ENCODE data around the gene NPDC1.
"Not testable (repeated sequence)": the region's sequence is repeated elsewhere in the genome, so short reads cannot be mapped to it uniquely, and the experiment has no call there.

Gene NPDC1

DNA sequence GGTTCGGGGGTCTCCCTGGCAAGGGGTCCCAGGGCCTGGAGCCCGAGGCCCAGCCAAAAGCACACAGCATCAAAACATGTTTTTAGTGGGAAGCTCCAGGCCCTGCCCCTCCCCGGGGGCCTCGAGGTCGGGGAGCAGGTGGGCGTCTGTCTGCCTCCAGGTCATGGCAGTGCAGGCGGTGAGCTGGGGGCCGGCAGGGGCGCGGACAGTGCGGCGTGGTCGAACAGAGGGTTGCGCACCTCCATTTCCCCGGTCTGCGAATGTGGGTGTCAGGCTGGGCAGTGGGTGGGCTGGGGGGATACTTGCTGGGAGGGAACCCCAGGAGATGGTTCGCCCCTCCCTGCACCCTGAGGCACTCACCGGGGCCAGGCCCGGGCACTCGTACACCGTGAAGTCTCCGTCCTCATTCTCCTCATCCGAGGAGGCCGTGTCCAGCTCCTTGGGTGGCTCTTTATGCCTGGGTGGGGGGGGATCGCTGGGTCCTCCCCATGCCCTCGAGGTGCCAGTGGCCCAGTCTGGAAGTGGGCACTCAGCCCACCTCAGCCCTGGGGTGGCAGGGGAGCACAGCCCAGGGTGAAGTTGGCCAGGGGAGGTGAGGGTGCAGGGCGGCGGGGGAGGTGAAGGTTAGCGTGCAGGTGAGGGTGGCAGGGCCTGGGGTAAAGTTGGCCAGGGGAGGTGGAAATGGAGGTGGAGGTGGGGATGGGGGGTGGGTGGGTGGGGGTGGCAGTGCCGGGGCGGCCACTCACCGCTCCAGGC, 6.2 kb downstream of the NPDC1 start:
- no peak for DNase-seq (ENCODE audit: low spot score)

DNA sequence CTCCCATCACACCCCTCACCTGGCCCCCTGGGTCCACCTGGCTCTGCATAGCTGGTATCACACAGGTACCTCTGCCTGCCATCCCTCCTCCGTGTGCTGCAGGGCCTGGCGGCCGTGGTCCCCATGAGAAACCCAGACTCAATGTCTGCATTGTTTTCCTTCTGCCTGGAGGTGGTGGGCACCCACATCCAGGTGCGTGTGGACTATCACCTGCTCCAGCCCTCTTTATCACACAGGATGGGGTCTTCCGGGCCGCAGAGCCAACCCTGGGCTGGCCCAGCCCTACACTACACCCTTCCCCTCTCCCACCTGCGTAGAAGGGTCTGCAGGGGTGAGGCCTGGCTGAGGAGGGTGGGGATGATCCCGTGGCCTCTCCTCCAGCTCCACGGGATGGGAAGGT, 7.1 kb downstream of the NPDC1 start:
- DNase-seq (ENCODE audit: low spot score): no peak

DNA sequence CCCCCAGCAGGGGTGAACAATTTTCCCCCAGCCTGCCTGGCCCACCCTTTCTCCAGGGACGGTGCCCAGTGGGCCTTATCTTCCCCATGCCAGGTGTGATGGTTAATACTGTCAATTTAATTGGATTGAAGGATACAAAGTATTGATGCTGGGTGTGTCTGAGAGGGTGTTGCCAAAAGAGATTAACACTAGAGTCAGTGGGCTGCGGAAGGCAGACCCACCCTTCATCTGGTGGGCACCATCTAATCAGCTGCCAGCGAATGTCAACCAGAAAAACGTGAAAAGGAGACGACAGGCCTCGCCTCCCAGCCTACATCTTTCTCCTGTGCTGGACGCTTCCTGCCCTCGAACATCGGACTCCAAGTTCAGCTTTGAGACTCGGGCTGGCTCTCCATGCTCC, 8.5 kb downstream of the NPDC1 start:
- no peak for DNase-seq (ENCODE audit: low spot score)

DNA sequence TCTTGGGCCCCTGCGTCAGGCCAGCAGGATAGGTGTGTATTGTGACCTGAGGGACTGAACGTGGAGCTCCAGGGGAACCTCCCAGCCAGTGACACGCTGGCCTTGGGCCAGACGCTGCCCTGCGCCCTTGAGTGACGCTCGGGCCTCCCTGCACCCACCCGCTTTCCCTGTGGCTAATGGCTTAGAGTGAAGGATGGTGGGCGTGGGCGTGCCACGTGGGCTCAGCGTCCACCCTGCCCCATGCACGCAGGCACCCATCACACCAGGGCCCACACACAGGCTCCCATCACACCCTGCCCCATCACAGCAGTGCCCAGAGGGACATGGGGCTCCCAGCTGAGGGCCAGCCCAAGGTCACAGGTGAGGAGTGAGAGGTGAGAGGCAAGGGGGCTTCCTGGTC, 8.9 kb downstream of the NPDC1 start:
- no peak for DNase-seq (ENCODE audit: low spot score)

DNA sequence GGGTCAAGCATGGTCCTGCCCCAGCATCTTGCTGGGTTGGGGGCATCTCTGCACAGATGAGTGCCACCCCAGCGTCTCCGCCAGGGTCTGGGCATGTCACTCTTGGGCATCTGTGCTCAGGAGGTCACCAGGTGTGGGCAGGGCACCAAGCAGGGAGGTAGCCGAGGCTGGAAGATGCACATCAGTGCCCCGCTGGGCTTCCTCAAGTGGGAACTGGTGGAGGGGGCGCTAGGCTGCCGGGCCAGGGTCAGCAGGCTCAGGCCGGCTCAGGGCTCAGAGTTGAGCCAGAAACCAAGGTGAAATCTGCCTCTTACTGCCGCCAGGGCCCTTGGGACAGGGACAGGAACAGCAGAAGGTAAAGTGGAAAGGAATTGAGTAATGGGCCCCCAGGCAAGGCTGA, 10.0 kb downstream of the NPDC1 start:
- no peak for DNase-seq (ENCODE audit: low spot score)

DNA sequence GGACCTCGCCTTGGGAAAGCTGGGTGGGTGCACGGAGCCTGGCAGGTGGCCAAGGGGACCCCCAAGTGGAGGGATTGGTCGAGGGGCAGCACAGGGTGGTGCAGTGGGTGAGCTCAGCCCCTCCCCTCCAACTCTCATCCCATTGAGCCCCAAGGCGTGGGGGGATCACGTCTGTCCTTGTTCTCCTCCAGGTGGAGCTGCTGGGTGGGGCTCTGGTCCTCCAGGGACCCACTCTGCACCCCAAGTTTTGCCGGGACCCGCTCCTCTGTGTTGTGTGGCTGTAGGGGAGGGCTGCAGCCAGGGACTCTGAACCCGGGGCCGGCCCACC, 10.5 kb downstream of the NPDC1 start:
- DNase-seq (ENCODE audit: low spot score): no peak

DNA sequence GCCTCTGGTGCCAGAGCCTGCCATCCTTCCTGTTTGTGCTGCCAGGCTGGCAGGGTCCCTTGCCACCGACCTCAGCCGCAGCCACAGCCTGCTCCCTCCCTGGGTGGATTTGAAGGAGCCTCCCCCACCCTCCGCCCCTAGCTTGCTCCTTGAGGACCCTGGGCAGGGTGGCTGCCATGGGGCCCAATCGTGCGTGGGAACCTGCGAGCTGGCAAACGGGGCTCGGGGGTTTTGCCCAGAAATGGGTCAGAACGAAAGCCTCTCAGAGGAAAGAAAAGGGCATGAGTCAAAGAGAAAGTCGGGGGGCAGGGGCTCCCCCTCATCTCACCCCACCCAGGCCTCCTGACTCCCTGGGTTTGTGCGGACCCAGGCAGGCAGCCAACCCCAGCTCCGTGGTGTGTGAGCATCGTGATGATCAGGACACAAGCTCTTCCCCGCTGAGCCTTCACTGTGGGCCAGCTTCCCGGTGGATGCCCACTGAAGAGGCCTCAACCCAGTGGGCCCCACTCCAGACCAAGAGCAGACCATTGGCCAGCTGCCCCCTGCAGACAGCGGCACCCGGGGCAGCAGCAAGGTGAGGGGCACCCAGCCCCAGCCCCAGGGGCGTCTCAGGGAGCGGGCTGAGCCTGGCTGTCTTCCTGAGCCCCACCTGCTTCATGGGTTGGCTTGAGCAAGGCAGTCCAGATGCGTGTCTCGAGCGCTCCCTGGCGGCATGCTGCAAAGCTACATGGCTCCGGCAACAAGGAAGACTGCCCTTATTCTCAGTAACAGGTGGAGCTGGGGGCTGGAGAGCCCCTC, 11.1 kb downstream of the NPDC1 start:
- peak; percentile 89 for DNase-seq (ENCODE audit: low spot score)

DNA sequence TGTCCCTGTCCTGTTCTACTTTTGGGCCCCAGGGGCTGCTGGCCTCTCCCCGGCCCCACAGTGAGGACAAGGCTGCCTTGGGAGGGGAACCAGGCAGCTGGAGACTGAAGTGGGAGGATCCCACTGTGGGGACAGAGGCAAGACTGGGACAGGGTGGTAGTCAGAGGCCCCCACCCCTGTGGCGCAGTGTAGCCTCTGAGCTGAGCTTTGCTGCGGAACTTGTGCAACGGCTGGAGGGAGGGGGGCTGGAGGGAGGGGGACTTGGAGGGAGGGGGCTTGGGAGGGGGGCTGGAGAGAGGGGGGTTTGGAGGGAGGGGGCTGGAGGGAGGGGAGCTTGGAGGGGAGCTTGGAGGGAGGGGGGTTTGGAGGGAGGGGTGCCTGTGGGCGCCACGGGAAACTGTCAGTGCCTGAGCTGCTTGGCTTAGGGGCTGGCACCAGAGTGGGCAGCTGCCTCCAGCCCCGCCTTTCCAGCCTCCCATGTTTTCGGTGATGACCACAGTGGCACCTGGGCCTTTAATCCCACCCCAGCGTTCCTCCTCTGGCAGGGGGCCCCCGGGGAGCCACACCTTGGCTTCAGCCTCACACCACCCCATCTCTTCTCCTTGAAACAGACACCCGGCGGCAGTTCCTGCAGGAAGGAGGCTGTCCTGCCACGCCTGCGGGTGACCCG, 11.8 kb downstream of the NPDC1 start:
- no peak for DNase-seq (ENCODE audit: low spot score)

DNA sequence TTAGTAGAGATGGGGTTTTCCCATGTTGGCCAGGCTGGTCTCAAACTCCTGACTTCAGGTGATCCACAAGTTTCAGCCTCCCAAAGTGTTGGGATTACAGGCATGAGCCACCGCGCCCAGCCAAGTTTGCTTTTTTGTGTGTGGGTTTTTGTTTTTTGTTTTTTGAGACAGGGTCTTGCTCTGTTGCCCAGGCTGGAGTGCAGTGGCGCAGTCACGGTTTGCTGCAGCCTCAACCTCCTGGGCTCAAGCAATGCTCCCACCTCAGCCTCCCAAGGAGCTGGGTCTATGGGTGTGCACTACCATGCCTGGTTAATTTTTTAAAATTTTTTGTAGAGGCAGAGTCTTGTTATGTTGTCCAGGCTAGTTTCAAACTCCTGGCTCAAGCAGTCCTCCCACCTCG, 12.5 kb downstream of the NPDC1 start:
- not testable (repeated sequence) for DNase-seq (ENCODE audit: low spot score)

DNA sequence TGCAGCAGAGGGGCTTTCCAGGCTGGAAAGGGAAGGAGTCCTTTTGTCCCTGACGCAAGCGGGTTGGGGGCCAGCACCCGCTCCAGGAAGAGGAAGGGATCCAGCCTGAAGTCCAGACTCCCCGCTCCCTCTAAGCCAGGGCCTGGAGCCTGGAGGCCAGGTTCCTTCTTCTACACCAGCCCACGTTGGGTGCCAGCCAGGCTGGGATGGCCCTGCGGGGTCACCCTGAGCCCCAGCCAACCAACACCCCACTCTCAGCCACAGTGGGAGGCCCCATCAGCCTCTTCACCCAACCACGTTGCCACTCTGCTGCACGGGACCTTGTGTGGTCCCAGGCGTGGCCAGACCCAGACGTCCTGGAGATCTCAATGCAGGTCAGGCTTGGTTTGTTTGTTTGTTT, 13.1 kb downstream of the NPDC1 start:
- DNase-seq (ENCODE audit: low spot score): no peak

DNA sequence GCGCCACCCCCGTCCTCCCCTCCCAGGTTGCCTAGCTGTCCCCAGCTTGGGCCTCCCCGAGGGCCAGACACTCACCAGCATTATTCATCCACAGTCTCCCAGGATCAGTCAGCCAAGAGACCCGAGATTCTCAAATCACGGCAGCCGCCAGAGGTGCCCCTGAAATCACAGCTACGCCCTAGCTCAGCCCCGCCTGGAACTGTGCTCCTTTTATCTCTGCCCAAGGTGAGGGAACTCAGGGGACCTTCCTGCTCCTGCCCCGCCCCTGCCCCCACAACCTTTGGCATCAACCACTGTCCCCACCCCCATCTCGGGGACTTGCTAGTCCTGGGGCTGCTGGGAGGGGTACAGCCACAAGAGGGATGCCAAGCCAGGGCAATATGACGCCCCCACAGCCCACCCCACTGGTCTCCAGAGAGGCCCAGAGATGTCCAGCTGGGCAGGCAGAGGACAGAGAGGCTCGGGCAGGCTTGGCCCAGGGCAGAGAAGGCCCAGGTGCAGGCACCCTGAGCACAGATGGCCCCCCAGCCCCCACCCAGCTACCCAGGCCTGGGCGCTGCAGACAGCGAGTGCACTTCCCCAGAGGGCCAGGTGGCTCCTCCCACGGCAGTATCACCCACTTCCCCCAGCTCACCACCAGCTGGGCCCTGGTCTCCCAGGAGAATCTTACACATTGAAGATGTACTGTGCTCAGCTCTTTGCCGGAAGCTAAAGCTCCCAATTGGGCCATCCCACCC, 13.9 kb downstream of the NPDC1 start, which contains the start of gene FUT7:
TSS of gene FUT7 (minus strand) at position 185 of the 737 bp plus-strand sequence. CDS start at position 88, 97 bp downstream.
- no peak for DNase-seq (ENCODE audit: low spot score)

DNA sequence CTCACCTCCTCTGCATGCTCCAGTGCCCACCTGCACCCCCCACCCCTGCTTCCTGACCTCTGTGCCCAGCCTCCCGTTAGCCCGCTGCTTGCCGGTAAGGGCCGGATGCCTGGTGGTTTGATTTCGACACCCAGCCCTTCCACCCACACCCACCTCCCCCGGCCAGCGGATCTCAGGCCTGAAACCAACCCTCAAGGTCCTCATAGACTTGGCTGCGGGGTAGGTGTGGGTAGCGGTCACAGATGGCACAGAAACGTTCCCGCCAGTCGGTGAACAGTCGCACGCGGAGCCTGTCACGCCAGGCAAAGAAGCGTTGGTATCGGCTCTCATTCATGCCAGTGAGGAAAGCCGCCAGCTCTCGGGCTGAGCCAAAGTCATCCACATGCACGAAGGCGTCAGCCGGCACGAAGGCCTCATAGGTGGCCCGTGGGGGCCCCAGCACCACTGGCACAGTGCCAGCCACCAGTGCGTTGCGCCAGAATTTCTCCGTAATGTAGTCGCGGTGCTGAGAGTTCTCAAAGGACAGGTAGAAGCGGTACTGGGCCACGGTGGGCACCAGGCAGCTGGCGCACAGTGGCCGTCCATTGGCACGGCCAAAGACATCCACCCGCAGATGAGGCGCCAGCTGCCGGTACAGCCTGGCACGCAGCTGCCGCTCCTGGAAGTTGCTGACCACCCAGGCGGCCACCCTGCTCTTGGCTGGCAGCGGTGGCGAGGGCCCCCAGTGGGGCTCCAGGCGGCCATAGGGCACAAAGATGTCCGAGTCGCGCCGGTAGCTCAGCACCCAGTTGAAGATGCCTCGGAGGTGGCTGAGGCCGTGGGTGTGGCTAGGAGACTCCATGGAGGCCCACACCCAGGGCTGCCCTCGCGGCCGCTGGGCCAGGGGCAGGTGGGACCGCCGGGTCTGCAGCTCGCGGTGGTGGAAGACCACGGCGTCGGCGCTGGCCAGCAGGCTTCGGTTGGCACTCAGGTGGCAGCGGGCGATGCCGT, 15.1 kb downstream of the NPDC1 start:
- DNase-seq (ENCODE audit: low spot score): no peak

DNA sequence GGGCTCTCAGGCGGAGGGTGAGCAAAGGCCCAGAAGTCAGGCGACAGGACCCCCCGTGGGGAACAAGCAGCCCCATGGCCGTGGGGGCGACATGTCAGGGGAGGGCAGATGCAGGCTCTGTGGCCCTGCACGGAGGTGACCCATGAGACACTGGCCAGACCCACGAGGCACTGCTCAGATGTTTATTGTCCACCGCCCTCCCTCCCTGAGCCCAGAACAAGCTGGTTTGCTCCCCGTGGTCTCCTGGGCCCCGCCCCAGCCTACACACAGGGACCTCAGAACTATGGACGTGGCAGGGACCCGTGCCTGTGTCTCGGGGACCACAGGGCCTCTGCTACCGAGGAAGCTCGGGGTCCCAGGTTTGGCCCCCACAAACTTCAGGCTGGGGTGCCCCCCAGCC, 16.0 kb downstream of the NPDC1 start:
- no peak for DNase-seq (ENCODE audit: low spot score)

DNA sequence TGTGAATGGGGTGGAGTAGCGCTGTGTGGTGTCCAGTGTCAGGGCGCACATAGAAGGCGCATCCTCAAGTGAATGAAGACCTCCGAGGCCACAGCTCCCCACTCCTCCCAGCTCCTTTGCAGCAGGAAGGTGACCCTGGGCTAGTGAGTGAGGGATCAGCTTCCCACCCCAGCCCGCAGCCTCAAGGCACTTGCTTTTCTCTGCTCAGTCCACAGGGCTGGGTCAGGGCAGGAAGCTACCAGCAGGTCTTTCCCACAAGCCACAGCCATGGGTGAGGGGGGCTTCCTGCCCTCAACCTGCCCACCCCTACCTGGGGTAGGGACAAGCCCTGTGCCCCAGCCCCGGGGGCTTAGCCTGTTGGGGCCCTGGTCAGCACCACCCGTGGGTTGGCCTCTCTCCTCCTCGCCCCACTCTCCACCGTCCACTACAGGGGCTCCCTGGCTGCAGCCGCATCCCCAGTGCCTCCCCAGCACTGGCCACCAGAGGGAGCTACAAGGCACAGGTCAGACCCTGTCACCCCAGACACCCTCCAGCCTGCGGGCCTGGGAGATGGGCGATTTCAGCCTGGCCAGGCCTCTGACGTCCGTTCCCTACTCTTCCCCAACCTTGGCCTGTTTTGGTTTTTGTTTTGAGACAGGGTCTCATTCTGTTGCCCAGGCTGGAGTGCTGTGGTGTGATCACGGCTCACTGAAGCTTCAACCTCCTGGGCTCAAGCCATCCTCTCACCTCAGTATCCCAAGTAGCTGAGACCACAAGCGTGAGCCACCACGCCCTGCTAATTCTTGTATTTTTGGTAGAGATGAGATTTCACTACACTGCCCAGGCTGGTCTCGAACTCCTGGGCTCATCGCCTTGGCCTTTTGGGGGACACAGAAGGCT, 16.7 kb downstream of the NPDC1 start:
- peak; percentile 74 for DNase-seq (ENCODE audit: low spot score)

DNA sequence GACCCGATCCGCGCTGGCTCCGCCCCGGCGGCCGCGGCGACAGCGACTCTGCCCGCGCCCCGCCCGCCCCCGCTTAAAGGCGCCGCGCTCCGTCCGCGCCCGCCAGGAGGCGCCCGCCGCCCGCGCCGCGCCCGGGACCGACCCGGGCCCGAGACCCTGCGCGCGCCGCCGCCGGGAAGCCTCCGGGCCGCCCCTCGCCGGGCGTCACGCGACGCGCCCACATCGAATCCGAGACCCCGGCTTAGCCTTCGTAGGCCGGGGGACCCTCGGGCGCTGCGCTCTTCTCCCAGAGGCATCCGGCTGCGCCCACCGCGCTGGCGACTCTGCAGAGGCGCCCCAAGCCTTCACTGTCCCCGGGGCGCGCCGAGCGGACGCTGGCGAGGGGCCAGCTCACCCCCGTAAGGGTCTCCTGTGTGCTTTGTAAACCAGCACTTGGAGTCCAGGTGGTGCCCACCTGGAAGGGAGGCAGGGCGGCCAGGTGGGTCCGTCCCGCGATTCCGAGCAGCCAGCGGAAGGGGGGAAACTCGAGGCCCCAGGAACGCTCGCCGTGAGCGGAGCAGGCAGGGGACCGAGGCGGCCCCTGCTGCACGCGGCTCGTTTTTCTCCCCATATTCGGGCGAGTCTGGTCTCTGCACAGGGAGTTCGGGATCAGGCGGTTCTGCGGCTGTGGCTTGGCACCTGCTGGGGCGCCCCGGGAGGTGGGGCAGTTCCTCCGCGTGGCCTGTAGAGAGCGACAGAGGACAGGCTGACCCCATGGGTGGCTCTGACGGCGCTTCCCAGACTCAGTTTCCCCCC, 17.5 kb downstream of the NPDC1 start:
- DNase-seq (ENCODE audit: low spot score): peak; percentile 76

DNA sequence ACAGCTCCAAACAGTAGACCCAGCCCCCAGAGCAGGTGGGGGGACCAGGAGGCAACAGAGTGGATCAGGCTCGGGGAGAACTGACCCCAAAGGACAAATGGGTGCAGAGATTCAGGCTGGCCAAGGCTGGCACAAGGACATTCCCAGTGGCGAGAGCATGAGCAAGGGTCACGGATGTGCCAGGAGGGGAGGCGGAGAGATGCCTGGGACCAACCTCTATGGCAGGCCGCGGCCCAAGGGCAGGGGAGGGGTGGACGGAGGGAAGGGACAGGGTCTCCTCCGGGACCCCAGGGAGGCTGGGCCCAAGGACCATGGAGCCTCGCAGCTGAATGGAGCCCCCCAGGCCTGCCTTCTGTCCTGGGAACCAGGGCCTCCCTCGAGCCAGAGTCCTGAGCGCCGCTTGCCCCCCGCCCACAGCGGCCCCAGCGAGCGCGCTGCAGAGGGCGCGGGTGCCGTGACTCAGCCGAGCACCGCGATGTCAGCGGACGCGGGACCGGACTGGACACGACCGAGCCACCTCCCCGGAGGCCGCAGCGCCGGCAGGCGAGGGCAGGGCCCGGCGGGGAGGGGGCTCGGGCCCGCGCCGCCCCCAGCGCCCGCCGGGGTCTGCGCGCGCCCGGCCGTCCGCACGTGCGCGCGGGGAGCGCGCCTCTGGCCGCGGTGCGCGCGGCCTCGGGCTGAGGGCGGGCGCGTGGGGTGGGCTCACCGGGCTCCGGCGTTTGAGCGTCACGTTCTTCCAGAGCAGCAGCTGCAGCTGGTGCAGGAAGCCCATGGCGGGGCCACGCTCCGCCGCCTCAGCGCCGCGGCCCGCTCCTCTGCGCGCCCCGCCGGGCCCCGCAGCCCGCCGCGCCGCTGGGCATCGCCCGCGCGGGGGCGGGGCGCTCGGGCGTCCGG, 18.4 kb downstream of the NPDC1 start, which contains the start of gene ABCA2:
TSS of gene ABCA2 (minus strand) at position 869 of the 894 bp plus-strand sequence. CDS start at position 772, 97 bp downstream.
- DNase-seq (ENCODE audit: low spot score): no peak

DNA sequence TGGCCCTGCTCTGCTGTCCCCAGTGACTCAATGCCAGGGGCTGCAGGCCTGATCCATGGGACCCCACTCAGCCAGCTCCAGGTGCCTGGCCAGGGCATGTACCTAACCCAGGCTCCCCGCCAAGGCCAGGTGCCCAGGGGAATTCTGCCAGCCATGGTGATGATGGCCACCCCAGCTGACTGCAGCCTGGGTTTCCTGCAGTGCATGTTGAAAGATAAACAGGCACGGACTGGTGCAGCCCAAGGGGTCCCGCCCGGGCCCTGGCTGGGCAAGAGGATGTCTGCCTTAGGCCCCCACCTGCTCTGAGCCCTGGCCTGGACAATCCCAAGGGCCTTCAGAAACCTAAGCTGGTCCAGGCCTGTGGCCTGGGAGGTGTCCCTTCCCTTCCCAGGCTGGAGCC, 19.1 kb downstream of the NPDC1 start:
- no peak for DNase-seq (ENCODE audit: low spot score)

DNA sequence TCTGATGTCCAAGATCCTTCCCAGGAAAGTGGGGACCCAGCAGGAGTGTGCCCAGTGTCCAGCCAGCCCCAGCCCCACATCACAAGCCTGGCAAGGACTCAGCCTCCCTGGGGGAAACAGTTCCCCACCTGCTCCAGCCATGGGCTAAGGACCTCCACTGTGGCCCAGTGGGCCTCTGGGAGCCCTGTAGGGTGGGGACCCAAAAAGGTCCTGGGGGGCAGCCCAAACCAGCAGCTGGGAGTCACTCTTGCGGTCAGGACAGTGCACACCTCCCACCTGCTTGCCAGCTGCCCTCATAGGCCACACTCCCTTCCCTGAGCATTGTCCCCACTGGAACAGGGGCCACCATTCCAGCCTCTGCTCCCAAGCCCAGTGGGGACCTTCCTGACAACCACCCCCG, 19.6 kb downstream of the NPDC1 start:
- DNase-seq (ENCODE audit: low spot score): no peak

All from AG08395 (cell line).